PC-3 (cell line): ENCODE data around the gene C1orf159.

Experiments used
- EZH2 ChIP-seq: fragments of 300-600 bp; sonication (generic); IDR thresholded peaks from one replicate; pipeline ENCODE4 v1.6.1; 2017; ENCODE audit warnings: antibody characterized with exemption, mild to moderate bottlenecking, low read length; ENCODE audit not compliant: unreplicated experiment
- TF ChIP-seq, protein P1 (sequence below): fragments of 300-600 bp; sonication (generic); conservative IDR thresholded peaks from 2 replicates; pipeline ENCODE4 v1.5.1; 2017; ENCODE audit warnings: antibody characterized with exemption, low read depth, mild to moderate bottlenecking, low read length

DNA sequence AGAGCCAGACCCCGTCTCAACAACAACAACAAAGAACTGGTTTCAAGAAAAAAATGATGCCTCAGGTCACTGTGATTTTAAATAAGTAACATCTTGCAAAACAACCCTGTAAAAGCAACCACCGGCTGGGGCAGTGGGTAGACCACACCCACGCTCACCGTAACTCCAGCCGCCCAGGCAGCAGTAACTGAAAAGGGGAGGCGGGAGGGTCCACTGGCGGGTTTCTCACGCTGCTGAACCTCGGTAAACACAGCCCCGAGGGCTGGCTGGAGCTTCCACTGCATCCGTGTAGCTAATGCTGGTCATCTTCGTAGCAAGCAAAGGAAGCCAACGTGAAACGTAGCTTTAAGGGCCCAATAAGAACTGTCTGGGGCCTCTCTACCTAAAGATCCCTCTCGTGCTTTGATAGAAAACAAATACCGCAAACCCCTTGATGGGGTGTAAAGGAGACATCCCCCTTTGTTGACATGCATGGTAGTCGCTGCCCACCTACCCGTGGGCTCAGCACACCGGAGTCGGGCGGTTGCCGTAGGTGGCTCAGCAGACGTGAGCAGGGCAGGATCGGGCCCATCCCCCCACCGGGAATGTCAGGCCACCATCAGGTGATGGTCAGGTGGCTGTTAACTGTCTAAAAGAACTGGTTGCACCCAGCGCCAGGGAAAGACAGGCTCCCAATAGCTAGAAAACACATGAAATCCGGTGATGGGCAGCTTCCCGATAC, 4.2 kb downstream of the C1orf159 start:
- TF ChIP-seq, protein P1, sequence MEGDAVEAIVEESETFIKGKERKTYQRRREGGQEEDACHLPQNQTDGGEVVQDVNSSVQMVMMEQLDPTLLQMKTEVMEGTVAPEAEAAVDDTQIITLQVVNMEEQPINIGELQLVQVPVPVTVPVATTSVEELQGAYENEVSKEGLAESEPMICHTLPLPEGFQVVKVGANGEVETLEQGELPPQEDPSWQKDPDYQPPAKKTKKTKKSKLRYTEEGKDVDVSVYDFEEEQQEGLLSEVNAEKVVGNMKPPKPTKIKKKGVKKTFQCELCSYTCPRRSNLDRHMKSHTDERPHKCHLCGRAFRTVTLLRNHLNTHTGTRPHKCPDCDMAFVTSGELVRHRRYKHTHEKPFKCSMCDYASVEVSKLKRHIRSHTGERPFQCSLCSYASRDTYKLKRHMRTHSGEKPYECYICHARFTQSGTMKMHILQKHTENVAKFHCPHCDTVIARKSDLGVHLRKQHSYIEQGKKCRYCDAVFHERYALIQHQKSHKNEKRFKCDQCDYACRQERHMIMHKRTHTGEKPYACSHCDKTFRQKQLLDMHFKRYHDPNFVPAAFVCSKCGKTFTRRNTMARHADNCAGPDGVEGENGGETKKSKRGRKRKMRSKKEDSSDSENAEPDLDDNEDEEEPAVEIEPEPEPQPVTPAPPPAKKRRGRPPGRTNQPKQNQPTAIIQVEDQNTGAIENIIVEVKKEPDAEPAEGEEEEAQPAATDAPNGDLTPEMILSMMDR, result no peak
- no peak for TF ChIP-seq EZH2
